Retina (tissue), 1 donor: ENCODE measurements around the gene AMER2.

Source experiments
- DNase-seq: peaks from one replicate; pipeline ENCODE4 v3.0.0-alpha.2; 2016

The AMER2 gene

GRCh38 chr13:25171517-25172302, at the start of gene AMER2:
AMER2 (minus strand) TSS chr13:25172288; CDS start chr13:25171619, 669 bp downstream.
- peak; percentile 96 for DNase-seq

GRCh38 chr13:25218019-25218418, 45.9 kb upstream of the AMER2 start:
- DNase-seq = no peak

- peak; percentile 76 for DNase-seq
Observed at GRCh38 chr13:25217023-25217885, 45.2 kb upstream of the AMER2 start.

GRCh38 chr13:25215253-25215575, 43.1 kb upstream of the AMER2 start:
- no peak for DNase-seq

- no peak for DNase-seq
Observed at GRCh38 chr13:25214491-25215252, 42.6 kb upstream of the AMER2 start.

- DNase-seq = no peak
Observed at GRCh38 chr13:25213715-25214114, 41.6 kb upstream of the AMER2 start.

GRCh38 chr13:25210842-25211569, 38.9 kb upstream of the AMER2 start:
- no peak for DNase-seq

- no peak for DNase-seq
Observed at GRCh38 chr13:25207291-25207810, 35.3 kb upstream of the AMER2 start.

GRCh38 chr13:25204863-25205262, 32.8 kb upstream of the AMER2 start:
- DNase-seq = no peak

- DNase-seq = peak; percentile 73
Observed at GRCh38 chr13:25203127-25203740, 31.1 kb upstream of the AMER2 start.

- no peak for DNase-seq
Observed at GRCh38 chr13:25200783-25201182, 28.7 kb upstream of the AMER2 start.

GRCh38 chr13:25198647-25199046, 26.6 kb upstream of the AMER2 start:
- DNase-seq = no peak

- DNase-seq = no peak
Observed at GRCh38 chr13:25196971-25197370, 24.9 kb upstream of the AMER2 start.

- no peak for DNase-seq
Observed at GRCh38 chr13:25192936-25193335, 20.8 kb upstream of the AMER2 start.

- DNase-seq = no peak
Observed at GRCh38 chr13:25192489-25192888, 20.4 kb upstream of the AMER2 start.

- no peak for DNase-seq
Observed at GRCh38 chr13:25192052-25192451, 20.0 kb upstream of the AMER2 start.

- no peak for DNase-seq
Observed at GRCh38 chr13:25190771-25191170, 18.7 kb upstream of the AMER2 start.

GRCh38 chr13:25190256-25190655, 18.2 kb upstream of the AMER2 start:
- DNase-seq = no peak

- DNase-seq = no peak
Observed at GRCh38 chr13:25187596-25187995, 15.5 kb upstream of the AMER2 start.

GRCh38 chr13:25186187-25186586, 14.1 kb upstream of the AMER2 start:
- no peak for DNase-seq

GRCh38 chr13:25181597-25181996, 9.5 kb upstream of the AMER2 start:
- DNase-seq = no peak
